Measurements from ENCODE around the gene LENEP.

LENEP gene

DNA sequence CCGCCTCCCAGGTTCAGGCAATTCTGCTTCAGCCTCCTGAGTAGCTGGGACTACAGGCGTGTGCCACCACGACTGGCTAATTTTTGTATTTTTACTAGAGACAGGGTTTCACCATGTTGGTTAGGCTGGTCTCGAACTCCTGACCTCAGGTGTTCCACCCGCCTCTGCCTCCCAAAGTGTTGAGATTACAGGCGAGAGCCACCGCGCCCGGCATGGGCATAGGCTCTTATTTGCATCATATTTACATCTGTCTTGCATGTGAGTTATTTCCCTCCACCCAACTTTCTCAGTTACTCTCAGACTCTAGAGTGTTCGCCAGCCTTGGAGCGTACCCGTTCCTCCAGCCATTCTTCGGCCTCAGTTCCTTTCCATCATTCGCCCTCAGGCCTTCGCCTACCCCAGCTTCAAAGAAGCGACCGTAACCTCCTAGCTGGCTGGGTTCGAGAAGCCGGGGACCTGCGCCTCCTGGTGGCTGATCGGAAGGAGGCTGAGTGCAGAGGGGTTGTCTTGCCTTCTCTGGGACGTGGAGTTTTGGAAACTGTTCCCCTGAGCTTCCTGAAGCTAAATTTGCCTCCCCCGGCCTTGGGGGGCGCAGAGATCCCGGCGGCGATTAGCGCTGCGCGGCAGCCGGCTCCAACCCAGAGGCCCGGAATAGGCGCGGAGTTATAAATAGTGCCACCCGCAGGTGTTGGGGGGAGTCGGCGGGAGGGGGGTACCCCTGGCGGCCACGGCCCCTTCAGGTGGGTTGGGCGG lies 5.6 kb downstream of the LENEP start:
- peak overlapping the region; percentile 92 for H3K4me2 ChIP-seq (ENCODE audit: low read depth, low read length, poor library complexity, severe bottlenecking)
- H3K27me3 ChIP-seq (ENCODE audit: insufficient read depth, low read length, poor library complexity, severe bottlenecking), result no peaks in the 10 kb centered on the region
- no peaks in the 10 kb centered on the region for H3K79me2 ChIP-seq (ENCODE audit: insufficient read depth, low read length)
- H2AFZ ChIP-seq (ENCODE audit: low read length), result peak overlapping the region; percentile 34; the same call in 1 of the 2 replicates
- H3K36me3 ChIP-seq (ENCODE audit: insufficient read depth, low read length), result no peaks in the 10 kb centered on the region
- TF ChIP-seq EZH2phosphoT487 (IDR thresholded peaks at IDR 0.05; ENCODE audit: borderline replicate concordance), result no peak
- TF ChIP-seq, protein P1, sequence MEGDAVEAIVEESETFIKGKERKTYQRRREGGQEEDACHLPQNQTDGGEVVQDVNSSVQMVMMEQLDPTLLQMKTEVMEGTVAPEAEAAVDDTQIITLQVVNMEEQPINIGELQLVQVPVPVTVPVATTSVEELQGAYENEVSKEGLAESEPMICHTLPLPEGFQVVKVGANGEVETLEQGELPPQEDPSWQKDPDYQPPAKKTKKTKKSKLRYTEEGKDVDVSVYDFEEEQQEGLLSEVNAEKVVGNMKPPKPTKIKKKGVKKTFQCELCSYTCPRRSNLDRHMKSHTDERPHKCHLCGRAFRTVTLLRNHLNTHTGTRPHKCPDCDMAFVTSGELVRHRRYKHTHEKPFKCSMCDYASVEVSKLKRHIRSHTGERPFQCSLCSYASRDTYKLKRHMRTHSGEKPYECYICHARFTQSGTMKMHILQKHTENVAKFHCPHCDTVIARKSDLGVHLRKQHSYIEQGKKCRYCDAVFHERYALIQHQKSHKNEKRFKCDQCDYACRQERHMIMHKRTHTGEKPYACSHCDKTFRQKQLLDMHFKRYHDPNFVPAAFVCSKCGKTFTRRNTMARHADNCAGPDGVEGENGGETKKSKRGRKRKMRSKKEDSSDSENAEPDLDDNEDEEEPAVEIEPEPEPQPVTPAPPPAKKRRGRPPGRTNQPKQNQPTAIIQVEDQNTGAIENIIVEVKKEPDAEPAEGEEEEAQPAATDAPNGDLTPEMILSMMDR (conservative IDR thresholded peaks at IDR 0.05; ENCODE audit: low read length), result peak; percentile 98
- peaks cover 21% of the 10 kb centered on the region for H3F3A ChIP-seq (ENCODE audit: low read depth)
- H3K4me1 ChIP-seq (ENCODE audit: insufficient read depth, low read length, poor library complexity, severe bottlenecking), result peaks cover 31% of the 10 kb centered on the region
- no peaks in the 10 kb centered on the region for H3K9me2 ChIP-seq (replicated peaks; ENCODE audit: low read depth, low read length)
- H3K9me3 ChIP-seq (ENCODE audit: insufficient read depth, low read depth, low read length), result no peaks in the 10 kb centered on the region
- H3K4me3 ChIP-seq (ENCODE audit: low read length, poor library complexity, severe bottlenecking), result peak overlapping the region; percentile 81
- H4K20me1 ChIP-seq (ENCODE audit: insufficient read depth, low read length, poor library complexity, severe bottlenecking), result no peaks in the 10 kb centered on the region
- peak overlapping the region; percentile 81 for H3K9ac ChIP-seq (ENCODE audit: low read depth, low read length, poor library complexity, severe bottlenecking)

DNA sequence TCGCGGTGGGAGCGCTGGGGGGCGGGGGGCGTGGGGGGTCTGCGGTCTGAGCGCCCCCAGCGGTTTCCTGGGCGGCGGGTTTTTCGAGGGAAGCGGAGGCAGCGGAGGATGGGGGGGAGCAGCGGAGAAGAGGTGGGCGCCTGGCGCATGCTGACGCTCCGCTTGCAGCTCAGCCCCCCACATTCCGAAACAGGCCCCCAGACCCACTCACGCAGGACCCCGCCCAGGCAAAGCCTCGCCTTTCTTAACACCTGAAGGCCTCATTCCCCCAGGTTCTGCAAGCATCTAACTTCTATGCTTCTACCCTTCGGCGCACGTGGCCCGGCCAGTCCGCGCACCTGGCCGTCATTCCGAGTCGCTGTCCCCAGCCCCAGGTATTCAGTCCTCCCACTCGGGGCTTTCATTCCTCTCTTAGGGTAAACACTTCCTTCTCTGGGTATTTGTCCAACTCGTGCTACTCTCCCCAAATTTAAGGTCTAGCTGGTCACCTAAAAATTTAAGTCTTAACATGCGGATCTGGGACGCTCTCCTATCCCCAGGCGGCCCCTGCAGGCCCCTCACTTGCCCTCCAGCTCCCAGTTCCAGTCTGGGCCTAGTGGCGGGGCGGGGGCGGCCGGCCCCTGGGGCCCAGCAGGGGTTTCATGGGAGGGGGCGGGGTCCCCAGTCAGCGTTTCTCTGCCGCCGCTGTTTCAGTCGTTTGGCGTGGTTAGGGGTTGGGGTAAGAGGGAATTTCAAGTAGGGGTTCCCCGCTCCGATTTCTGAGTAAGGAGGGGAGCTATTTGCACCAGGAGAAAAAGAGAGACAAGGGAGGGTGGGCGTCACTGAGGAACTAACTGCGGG lies 6.4 kb downstream of the LENEP start:
- H3K9me2 ChIP-seq (replicated peaks; ENCODE audit: low read depth, low read length), result no peaks in the 10 kb centered on the region
- no peaks in the 10 kb centered on the region for H3K79me2 ChIP-seq (ENCODE audit: insufficient read depth, low read length)
- peak overlapping the region; percentile 81 for H3K9ac ChIP-seq (ENCODE audit: low read depth, low read length, poor library complexity, severe bottlenecking)
- H3F3A ChIP-seq (ENCODE audit: low read depth), result peaks cover 21% of the 10 kb centered on the region
- H2AFZ ChIP-seq (ENCODE audit: low read length), result peak overlapping the region; percentile 34
- H3K4me3 ChIP-seq (ENCODE audit: low read length, poor library complexity, severe bottlenecking), result peak overlapping the region; percentile 81
- peaks cover 32% of the 10 kb centered on the region for H3K4me1 ChIP-seq (ENCODE audit: insufficient read depth, low read length, poor library complexity, severe bottlenecking)
- TF ChIP-seq, protein P1 (conservative IDR thresholded peaks at IDR 0.05; ENCODE audit: low read length), result no peak
- no peak for TF ChIP-seq EZH2phosphoT487 (IDR thresholded peaks at IDR 0.05; ENCODE audit: borderline replicate concordance)
- H3K9me3 ChIP-seq (ENCODE audit: insufficient read depth, low read depth, low read length), result no peaks in the 10 kb centered on the region
- H3K36me3 ChIP-seq (ENCODE audit: insufficient read depth, low read length), result no peaks in the 10 kb centered on the region
- no peaks in the 10 kb centered on the region for H4K20me1 ChIP-seq (ENCODE audit: insufficient read depth, low read length, poor library complexity, severe bottlenecking)
- peak overlapping the region; percentile 92 for H3K4me2 ChIP-seq (ENCODE audit: low read depth, low read length, poor library complexity, severe bottlenecking)
- no peaks in the 10 kb centered on the region for H3K27me3 ChIP-seq (ENCODE audit: insufficient read depth, low read length, poor library complexity, severe bottlenecking)

DNA sequence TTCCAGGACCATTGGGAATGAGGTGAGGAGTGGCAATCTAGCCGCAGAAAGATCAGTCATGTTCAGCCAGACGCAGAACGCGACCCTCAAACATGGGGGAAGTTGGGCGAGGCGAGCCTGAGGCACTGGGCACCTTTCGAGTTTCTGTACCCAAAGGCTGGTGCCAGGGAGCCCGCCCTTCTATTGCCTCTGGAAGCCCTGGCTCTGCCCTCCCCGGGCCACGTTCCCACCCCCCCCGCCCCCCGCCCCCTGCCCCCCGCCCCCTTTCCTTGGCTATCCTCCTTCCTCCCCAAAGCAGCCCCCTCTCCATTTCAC lies 7.0 kb downstream of the LENEP start:
- peak overlapping the region; percentile 81 for H3K4me3 ChIP-seq (ENCODE audit: low read length, poor library complexity, severe bottlenecking)
- H3F3A ChIP-seq (ENCODE audit: low read depth), result peaks cover 21% of the 10 kb centered on the region
- H3K9me3 ChIP-seq (ENCODE audit: insufficient read depth, low read depth, low read length), result no peaks in the 10 kb centered on the region
- H3K27me3 ChIP-seq (ENCODE audit: insufficient read depth, low read length, poor library complexity, severe bottlenecking), result no peaks in the 10 kb centered on the region
- no peaks in the 10 kb centered on the region for H4K20me1 ChIP-seq (ENCODE audit: insufficient read depth, low read length, poor library complexity, severe bottlenecking)
- no peaks in the 10 kb centered on the region for H3K9me2 ChIP-seq (replicated peaks; ENCODE audit: low read depth, low read length)
- H3K4me1 ChIP-seq (ENCODE audit: insufficient read depth, low read length, poor library complexity, severe bottlenecking), result peaks cover 35% of the 10 kb centered on the region
- H2AFZ ChIP-seq (ENCODE audit: low read length), result no peak overlapping the region
- TF ChIP-seq, protein P1 (conservative IDR thresholded peaks at IDR 0.05; ENCODE audit: low read length), result no peak
- TF ChIP-seq EZH2phosphoT487 (IDR thresholded peaks at IDR 0.05; ENCODE audit: borderline replicate concordance), result no peak
- H3K4me2 ChIP-seq (ENCODE audit: low read depth, low read length, poor library complexity, severe bottlenecking), result peak overlapping the region; percentile 92
- H3K9ac ChIP-seq (ENCODE audit: low read depth, low read length, poor library complexity, severe bottlenecking), result peak overlapping the region; percentile 81
- H3K36me3 ChIP-seq (ENCODE audit: insufficient read depth, low read length), result no peaks in the 10 kb centered on the region
- H3K79me2 ChIP-seq (ENCODE audit: insufficient read depth, low read length), result no peaks in the 10 kb centered on the region
